Type B pancreatic cell (in vitro differentiated cells): Measurements from ENCODE around the gene OR10H3. TPM values are rescaled to one million over a fixed set of nuclear protein-coding genes. Genes with fewer than 3 reads are reported as not detected.
"Not testable (repeated sequence)": the region's sequence is repeated elsewhere in the genome, so short reads cannot be mapped to it uniquely, and the experiment has no call there.

ENCODE experiments used
- DNase-seq: peaks from one replicate; pipeline ENCODE4 v3.0.0; 2021; ENCODE audit warnings: mixed read lengths; ENCODE audit not compliant: unreplicated experiment; ENCODE audit errors: extremely low spot score
- H3K27ac Mint-ChIP-seq: 2 replicates; pipeline ENCODE4 v1.8.0; 2021; ENCODE audit warnings: mild to moderate bottlenecking, mixed read lengths
- H3K27me3 Mint-ChIP-seq: 2 replicates; pipeline ENCODE4 v1.8.0; 2021; ENCODE audit warnings: mixed read lengths
- H3K36me3 Mint-ChIP-seq: 2 replicates; pipeline ENCODE4 v1.8.0; 2021; ENCODE audit warnings: mixed read lengths
- H3K4me1 Mint-ChIP-seq: one replicate; pipeline ENCODE4 v1.8.0; 2021; ENCODE audit warnings: mixed read lengths; ENCODE audit not compliant: unreplicated experiment
- H3K4me3 Mint-ChIP-seq: 2 replicates; pipeline ENCODE4 v1.8.0; 2021; ENCODE audit warnings: mild to moderate bottlenecking, mixed read lengths
- H3K9me3 Mint-ChIP-seq: 2 replicates; pipeline ENCODE4 v1.8.0; 2021; ENCODE audit warnings: mixed read lengths
- total RNA-seq: library from RNA; stranded (reverse); gene quantifications from 2 replicates; pipeline ENCODE4 v1.2.1, GENCODE V29; 2021; ENCODE audit warnings: low replicate concordance
- TF ChIP-seq, protein P1 (sequence below): fragments of 200-600 bp; sonication (generic); conservative IDR thresholded peaks from 2 replicates; pipeline ENCODE4 v1.5.0; 2021; ENCODE audit warnings: antibody characterized with exemption, mild to moderate bottlenecking

Gene OR10H3
- total RNA-seq, 1 donor from 2014 or later, result not detected

DNA sequence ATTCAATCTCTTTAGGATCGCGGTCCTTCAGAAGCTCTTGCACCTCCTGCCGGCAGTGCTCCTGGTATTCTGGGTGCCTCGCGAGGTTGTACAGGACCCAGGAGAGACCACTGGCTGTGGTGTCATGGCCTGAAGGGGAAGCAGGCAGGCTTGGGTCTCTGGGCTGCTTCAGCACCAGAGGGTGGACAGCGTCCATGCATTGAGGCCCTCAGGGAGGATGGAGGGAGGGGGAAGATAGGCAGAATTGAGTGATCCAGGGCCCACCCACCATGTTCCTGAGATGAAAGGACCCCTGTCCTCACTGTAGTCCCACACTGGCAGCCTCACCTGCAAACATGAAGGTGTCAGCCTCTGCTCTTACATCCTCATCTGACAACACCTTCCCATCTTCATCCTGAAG, 31.8 kb downstream of the OR10H3 start:
- peaks cover 10% of the 10 kb centered on the region for H3K9me3 Mint-ChIP-seq
- no peak overlapping the region for H3K4me3 Mint-ChIP-seq
- TF ChIP-seq, protein P1, sequence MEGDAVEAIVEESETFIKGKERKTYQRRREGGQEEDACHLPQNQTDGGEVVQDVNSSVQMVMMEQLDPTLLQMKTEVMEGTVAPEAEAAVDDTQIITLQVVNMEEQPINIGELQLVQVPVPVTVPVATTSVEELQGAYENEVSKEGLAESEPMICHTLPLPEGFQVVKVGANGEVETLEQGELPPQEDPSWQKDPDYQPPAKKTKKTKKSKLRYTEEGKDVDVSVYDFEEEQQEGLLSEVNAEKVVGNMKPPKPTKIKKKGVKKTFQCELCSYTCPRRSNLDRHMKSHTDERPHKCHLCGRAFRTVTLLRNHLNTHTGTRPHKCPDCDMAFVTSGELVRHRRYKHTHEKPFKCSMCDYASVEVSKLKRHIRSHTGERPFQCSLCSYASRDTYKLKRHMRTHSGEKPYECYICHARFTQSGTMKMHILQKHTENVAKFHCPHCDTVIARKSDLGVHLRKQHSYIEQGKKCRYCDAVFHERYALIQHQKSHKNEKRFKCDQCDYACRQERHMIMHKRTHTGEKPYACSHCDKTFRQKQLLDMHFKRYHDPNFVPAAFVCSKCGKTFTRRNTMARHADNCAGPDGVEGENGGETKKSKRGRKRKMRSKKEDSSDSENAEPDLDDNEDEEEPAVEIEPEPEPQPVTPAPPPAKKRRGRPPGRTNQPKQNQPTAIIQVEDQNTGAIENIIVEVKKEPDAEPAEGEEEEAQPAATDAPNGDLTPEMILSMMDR, result no peak
- no peaks in the 10 kb centered on the region for H3K36me3 Mint-ChIP-seq
- no peak for DNase-seq
- no peaks in the 10 kb centered on the region for H3K4me1 Mint-ChIP-seq
- H3K27ac Mint-ChIP-seq, result no peak overlapping the region
- no peaks in the 10 kb centered on the region for H3K27me3 Mint-ChIP-seq

DNA sequence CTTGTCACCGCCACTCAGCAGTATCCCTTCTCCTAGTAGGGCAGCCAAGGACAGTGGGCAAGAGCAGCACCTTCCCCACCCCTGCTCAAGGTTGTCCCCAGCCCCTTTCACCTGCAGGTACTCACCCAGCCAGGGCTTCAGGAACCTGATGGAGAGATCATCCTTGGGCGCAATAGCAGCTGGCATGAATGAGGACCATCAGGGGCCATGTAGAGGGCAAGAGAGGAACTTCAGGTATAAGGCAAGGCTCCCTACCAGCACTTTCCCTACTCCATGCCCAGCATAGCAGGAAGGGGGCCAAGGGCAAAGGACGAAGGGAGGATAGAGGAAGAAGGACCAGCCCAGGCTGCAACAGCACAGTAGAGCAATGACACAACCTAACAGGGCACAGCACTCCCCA, 36.4 kb downstream of the OR10H3 start:
- H3K9me3 Mint-ChIP-seq, H3K27me3 Mint-ChIP-seq: not testable (repeated sequence)

DNA sequence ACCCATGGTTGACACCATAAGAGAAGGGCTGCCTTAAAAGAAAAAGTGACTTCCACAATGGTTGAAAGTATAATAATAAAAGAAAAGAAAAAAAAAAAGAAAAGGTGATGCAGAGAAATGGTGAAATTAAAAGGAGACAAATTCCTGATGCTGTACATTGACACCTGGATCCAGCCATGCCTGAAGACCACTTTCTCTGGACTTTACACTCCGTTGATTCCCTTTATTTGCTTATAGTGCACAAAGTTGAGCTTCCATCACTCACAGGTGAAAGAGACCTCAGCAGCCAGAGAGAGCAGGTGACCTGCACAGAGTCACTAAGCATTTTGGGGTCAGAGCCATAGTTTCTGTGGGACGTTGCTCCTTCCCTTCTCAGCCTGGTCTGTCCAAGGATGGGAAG, 37.5 kb downstream of the OR10H3 start:
- no peak overlapping the region for H3K27ac Mint-ChIP-seq
- TF ChIP-seq, protein P1, result no peak

More for the DNA sequence above, 36.4 kb downstream of the OR10H3 start:
- not testable (repeated sequence) for H3K4me3 Mint-ChIP-seq, DNase-seq, H3K36me3 Mint-ChIP-seq, H3K4me1 Mint-ChIP-seq, H3K27ac Mint-ChIP-seq

DNA sequence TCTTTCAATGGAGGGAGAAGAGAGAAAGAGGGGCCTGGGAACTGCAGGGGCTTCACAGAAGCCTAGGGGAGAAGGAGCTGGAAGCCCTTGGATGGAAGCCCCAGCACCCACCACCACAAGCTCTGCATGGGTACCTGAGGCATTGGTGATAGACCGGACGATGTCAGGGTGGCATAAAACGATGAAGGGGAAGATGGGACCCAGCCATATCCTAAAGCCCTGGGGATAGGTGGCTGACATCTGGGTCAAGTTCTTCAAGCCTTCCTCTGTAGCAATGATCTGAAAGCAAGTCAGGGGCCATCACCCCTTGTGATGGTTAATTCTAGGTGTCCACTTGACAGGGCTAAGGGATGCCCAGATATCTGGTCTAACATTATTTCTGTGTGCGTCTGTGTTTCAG, 38.5 kb downstream of the OR10H3 start:
- Mint-ChIP-seq H3K4me3 (no peak overlapping the region), H3K9me3 (no peaks in the 10 kb centered on the region), H3K36me3 (no peaks in the 10 kb centered on the region), H3K27ac (no peak overlapping the region), H3K27me3 (no peaks in the 10 kb centered on the region), H3K4me1 (no peaks in the 10 kb centered on the region)
- TF ChIP-seq, protein P1, result no peak
- no peak for DNase-seq

More for the DNA sequence above, 37.5 kb downstream of the OR10H3 start:
- no peak overlapping the region for H3K4me3 Mint-ChIP-seq
- no peaks in the 10 kb centered on the region for H3K4me1 Mint-ChIP-seq
- no peaks in the 10 kb centered on the region for H3K36me3 Mint-ChIP-seq
- H3K27me3 Mint-ChIP-seq, result no peaks in the 10 kb centered on the region
- no peak for DNase-seq
- H3K9me3 Mint-ChIP-seq, result peaks cover 6% of the 10 kb centered on the region

DNA sequence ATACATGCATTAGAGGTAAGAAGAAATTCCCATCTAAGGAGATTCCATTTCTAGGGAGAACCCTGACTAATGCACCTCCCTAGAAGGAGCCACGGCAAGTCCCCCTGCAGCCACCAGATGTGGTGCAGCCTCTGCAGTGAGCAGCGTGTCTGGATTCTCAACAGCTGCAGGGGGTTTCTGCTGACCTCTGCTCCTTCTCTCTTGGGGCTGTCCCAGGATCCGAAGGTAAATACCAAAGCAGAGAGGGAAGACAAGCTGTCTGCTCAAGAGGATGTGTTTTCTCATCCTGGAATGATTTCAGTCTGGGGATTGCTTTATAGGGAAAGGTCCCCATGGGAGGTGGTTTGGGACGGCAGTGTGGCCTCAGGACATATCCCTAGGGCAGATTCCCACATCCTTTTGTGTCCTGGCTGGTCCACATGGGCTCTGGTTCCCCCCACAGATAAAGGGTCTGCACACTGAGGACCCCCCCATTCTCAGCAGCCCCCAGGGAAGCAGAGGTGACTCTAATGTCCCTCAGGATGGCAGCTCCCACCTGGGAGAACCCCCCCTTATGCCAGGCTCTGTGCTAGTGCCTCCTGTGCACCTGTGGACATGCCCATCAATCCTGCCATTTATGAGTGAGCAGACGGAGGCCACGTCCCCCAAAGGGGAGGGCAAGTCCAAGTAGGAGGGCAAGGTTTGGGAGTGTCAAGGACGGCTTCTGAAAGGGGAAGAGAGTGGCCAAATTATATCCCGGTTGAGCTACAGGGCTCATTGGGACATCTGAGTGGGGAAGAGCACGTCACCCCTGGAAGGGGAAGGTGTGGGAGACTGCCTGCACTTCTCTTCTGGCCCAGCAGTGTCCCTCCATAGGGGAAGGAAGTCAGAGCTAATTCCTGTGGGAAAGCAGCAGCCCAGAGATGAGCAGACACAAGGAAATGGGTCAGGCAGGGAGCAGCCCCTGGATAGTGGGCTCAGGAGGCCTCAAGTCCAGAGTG, 39.5 kb downstream of the OR10H3 start:
- H3K36me3 Mint-ChIP-seq, result no peaks in the 10 kb centered on the region
- TF ChIP-seq, protein P1, result no peak
- H3K27ac Mint-ChIP-seq, result no peak overlapping the region
- H3K27me3 Mint-ChIP-seq, result no peaks in the 10 kb centered on the region
- H3K4me1 Mint-ChIP-seq, result no peaks in the 10 kb centered on the region
- no peak for DNase-seq
- H3K4me3 Mint-ChIP-seq, result no peak overlapping the region
- H3K9me3 Mint-ChIP-seq, result no peaks in the 10 kb centered on the region

DNA sequence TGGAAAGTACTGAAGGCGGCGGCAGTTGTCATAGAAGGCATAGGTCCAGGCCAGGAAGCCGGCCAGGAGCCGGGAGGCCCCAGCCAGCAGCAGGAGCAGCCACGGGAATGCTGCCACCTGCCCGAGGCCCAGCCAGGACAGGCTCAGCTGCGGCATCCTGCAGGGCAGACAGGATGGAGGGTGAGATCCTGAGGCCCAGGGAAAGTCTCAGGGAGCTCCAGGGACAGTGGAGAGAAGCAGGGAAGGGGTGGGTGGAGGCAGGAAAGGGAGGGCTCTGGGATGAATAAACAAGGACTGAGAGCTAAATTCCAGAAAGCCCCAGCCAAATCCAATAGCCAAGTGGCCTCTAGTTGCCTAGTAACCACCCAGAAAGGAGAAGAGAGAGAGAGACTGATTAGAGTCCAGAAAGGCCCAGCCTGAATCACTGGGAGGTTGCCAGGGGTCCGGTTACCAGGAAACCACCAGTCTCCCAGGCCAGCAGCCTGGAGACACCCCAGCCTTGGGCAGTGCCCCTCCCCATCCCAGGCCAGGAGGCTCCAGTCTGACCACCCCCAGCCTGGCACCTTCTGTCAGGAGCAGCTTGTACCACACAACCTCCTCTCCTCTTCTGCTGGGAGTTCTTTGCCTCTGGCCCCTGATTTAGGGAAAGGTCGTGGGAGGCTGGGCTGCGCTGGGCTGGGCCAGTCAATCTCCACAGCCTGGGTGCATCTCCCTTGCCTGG, 42.1 kb downstream of the OR10H3 start:
- TF ChIP-seq, protein P1, result no peak
- H3K4me3 Mint-ChIP-seq, result no peak overlapping the region
- no peaks in the 10 kb centered on the region for H3K27me3 Mint-ChIP-seq
- DNase-seq, result no peak
- H3K36me3 Mint-ChIP-seq, result no peaks in the 10 kb centered on the region
- H3K9me3 Mint-ChIP-seq, result no peaks in the 10 kb centered on the region
- no peak overlapping the region for H3K27ac Mint-ChIP-seq
- H3K4me1 Mint-ChIP-seq, result no peaks in the 10 kb centered on the region
